AG10803 (cell line): ENCODE measurements around the gene HBZ.

ENCODE experiments used
- DNase-seq: peaks from one replicate; pipeline ENCODE4 v3.0.0; 2010; ENCODE audit warnings: low read depth
- H3K4me3 ChIP-seq: 2 replicates; pipeline ENCODE4 v1.5.1; 2011; ENCODE audit warnings: mild to moderate bottlenecking, low read length, control low read depth
- CTCF ChIP-seq: conservative IDR thresholded peaks from 2 replicates; pipeline ENCODE4 v1.5.1; 2011; ENCODE audit warnings: mild to moderate bottlenecking, low read length, control low read depth, inconsistent platforms

Gene HBZ

GRCh38 chr16:152141-153128 is at the start of gene HBZ:
HBZ (plus strand) TSS chr16:152644; CDS start chr16:152910, 266 bp downstream.
- no peak within 1 kb of the TSS for H3K4me3 ChIP-seq
- no peak for DNase-seq
- no peak for TF ChIP-seq CTCF

GRCh38 chr16:104355-104754 is 48.1 kb upstream of the HBZ start:
- no peak for TF ChIP-seq CTCF
- DNase-seq = no peak
- no peak overlapping the region for H3K4me3 ChIP-seq

GRCh38 chr16:104928-105327 is 47.5 kb upstream of the HBZ start:
- no peak for DNase-seq

GRCh38 chr16:105521-105920 is 46.9 kb upstream of the HBZ start:
- no peak overlapping the region for H3K4me3 ChIP-seq
- TF ChIP-seq CTCF = no peak
- no peak for DNase-seq

More at GRCh38 chr16:104928-105327, 47.5 kb upstream of the HBZ start:
- no peak for TF ChIP-seq CTCF
- no peak overlapping the region for H3K4me3 ChIP-seq

GRCh38 chr16:106623-107324 is 45.7 kb upstream of the HBZ start:
- H3K4me3 ChIP-seq = no peak overlapping the region
- DNase-seq = peak; percentile 84
- peak; percentile 85 for TF ChIP-seq CTCF

GRCh38 chr16:112153-112840 is 40.1 kb upstream of the HBZ start:
- TF ChIP-seq CTCF = no peak
- no peak overlapping the region for H3K4me3 ChIP-seq
- DNase-seq = no peak
